K562 (cell line): ENCODE data around the gene STK11. TPM values are rescaled to one million over a fixed set of nuclear protein-coding genes. Genes with fewer than 3 reads are reported as not detected.
A peak's percentile ranks its signal among the peaks of the same experiment; 100 is the strongest.

Source experiments
- ATF7 ChIP-seq: fragments of 450-650 bp; IDR thresholded peaks from 2 replicates; pipeline ENCODE4 v1.7.1; 2014; ENCODE audit warnings: mild to moderate bottlenecking, moderate library complexity
- FOXP1 ChIP-seq: sonication (generic); formaldehyde crosslinking; IDR thresholded peaks from 2 replicates; pipeline ENCODE4 v1.8.0; 2022; ENCODE audit warnings: mild to moderate bottlenecking, missing genetic modification reagents
- POU5F1 ChIP-seq: fragments of 150-350 bp; IDR thresholded peaks from 2 replicates; pipeline ENCODE4 v1.6.1; 2014; ENCODE audit warnings: borderline replicate concordance, low read length, low read depth, mild to moderate bottlenecking; ENCODE audit not compliant: partially characterized antibody
- RBBP5 ChIP-seq: fragments of 200-600 bp; sonication (generic); IDR thresholded peaks from 2 replicates; pipeline ENCODE4 v1.6.1; 2012; ENCODE audit warnings: borderline replicate concordance, mild to moderate bottlenecking, low read length, control low read depth, inconsistent platforms; ENCODE audit not compliant: insufficient read depth, poor library complexity, severe bottlenecking
- RBM39 ChIP-seq: fragments of 200-400 bp; formaldehyde crosslinking; optimal IDR thresholded peaks from 2 replicates; pipeline ENCODE3; 2018; ENCODE audit warnings: low read depth, low read length
- SMAD3 ChIP-seq: fragments of 450-650 bp; formaldehyde crosslinking; conservative IDR thresholded peaks from 2 replicates; pipeline ENCODE4 v1.4.0; 2020; ENCODE audit warnings: mild to moderate bottlenecking
- TRIM28 ChIP-seq: fragments of 450-650 bp; IDR thresholded peaks from 2 replicates; pipeline ENCODE4 v1.6.1; 2017
- ZNF224 ChIP-seq: sonication (generic); formaldehyde crosslinking; IDR thresholded peaks from 2 replicates; pipeline ENCODE4 v1.8.0; 2022; ENCODE audit warnings: mild to moderate bottlenecking, missing genetic modification reagents
- ZNF23 ChIP-seq: fragments of 250-450 bp; sonication (Bioruptor Pico); IDR thresholded peaks from 2 replicates; pipeline ENCODE4 v1.4.0; 2020; ENCODE audit warnings: mild to moderate bottlenecking
- polyA plus RNA-seq, 8 experiments: library from polyadenylated mRNA; depleted of rRNA in 4 of 8; stranded (reverse) in 5 of 8; unstranded in 3 of 8; fragments of >200 nt; fragmentation: Nextera tagmentation in 2 of 8; fragmentation: Illumina TruSeq in 1 of 8; extraction: Ambion mirVana in 2 of 8; extraction: Trizol in 1 of 8; gene quantifications; 2 replicates each; pipeline versions ENCODE4 v1.2.1 to v1.2.3, GENCODE V29; 2011 to 2014; ENCODE audit warnings: inconsistent platforms in 1 of 8, missing spikeins in 1 of 8
- total RNA-seq, 7 experiments: library from RNA; depleted of rRNA in 6 of 7; stranded (reverse); fragments of >200 nt in 6 of 7; fragmentation: Illumina TruSeq in 2 of 7; extraction: Trizol in 2 of 7; gene quantifications; 2 replicates each; pipeline versions ENCODE4 v1.2.1 to v1.2.3, GENCODE V29; 2011 to 2021; ENCODE audit warnings: low replicate concordance in 1 of 7
- TF ChIP-seq, protein P1 (sequence below): sonication (generic); formaldehyde crosslinking; IDR thresholded peaks from 2 replicates; pipeline ENCODE4 v1.8.0; 2022; ENCODE audit warnings: mild to moderate bottlenecking, missing genetic modification reagents
- TF ChIP-seq, protein P2 (sequence below): fragments of 450-650 bp; IDR thresholded peaks from 2 replicates; pipeline ENCODE4 v1.6.1; 2016; ENCODE audit warnings: mild to moderate bottlenecking, moderate library complexity
- TF ChIP-seq, protein P3 (sequence below): fragments of 250-450 bp; sonication (Bioruptor Pico); IDR thresholded peaks from 2 replicates; pipeline ENCODE4 v1.4.0; 2020; ENCODE audit warnings: mild to moderate bottlenecking

STK11 gene
- total and polyA plus RNA-seq, 9 of the 15 experiments (the other 6 are each of a cell fraction or from before 2014, with no cell fraction given): 0.15 to 96.5 (median 31.7) TPM

DNA sequence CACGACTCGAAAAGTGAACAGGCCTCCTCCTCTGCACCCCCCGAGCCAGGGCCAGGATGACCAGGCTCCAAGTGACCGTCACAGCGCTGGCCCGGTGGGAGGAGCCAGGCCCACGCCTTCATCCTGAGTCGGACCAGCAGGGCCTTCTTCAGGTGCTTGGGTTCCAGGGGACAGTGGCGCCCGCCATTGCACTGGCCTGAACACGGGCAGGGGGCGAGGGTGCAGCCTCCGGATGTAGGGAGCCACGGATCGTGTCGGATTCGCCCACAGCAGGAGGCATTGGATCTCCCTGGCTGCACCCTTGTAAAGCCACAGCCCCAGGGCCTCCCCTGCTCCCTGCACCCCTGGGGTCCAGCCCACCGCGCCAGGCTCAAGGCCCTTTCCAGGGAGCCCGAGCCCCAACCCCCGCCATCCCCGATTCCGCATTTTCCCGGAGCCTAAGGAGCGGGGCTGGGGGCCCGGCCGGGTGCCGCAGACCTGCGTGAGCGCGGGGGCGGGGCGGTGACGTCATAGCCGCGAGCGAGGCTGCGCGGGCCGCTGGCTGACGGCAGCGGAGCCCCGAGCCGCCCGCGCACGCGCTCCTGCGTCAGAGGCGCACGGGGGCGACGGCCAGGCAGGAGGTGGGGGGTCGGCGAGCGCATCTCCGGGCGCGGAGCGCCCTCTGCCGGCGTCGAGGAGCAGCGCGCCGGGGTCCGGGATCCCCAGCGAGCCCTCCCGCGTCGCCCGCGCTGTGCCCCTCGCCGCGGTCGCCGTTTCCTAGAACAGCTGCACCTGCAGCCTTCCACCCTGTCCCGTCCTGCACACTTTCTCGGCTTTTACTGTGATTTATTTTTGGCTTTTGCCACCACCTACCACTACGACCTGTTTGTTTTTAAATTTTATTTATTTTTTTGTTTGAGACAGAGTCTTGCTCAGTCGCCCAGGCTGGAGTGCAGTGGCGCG, 34.5 kb downstream of the STK11 start (continued):
- TF ChIP-seq, protein P1, sequence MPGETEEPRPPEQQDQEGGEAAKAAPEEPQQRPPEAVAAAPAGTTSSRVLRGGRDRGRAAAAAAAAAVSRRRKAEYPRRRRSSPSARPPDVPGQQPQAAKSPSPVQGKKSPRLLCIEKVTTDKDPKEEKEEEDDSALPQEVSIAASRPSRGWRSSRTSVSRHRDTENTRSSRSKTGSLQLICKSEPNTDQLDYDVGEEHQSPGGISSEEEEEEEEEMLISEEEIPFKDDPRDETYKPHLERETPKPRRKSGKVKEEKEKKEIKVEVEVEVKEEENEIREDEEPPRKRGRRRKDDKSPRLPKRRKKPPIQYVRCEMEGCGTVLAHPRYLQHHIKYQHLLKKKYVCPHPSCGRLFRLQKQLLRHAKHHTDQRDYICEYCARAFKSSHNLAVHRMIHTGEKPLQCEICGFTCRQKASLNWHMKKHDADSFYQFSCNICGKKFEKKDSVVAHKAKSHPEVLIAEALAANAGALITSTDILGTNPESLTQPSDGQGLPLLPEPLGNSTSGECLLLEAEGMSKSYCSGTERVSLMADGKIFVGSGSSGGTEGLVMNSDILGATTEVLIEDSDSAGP (CRISPR knock-in tag): no peak
- TF ChIP-seq, protein P2, sequence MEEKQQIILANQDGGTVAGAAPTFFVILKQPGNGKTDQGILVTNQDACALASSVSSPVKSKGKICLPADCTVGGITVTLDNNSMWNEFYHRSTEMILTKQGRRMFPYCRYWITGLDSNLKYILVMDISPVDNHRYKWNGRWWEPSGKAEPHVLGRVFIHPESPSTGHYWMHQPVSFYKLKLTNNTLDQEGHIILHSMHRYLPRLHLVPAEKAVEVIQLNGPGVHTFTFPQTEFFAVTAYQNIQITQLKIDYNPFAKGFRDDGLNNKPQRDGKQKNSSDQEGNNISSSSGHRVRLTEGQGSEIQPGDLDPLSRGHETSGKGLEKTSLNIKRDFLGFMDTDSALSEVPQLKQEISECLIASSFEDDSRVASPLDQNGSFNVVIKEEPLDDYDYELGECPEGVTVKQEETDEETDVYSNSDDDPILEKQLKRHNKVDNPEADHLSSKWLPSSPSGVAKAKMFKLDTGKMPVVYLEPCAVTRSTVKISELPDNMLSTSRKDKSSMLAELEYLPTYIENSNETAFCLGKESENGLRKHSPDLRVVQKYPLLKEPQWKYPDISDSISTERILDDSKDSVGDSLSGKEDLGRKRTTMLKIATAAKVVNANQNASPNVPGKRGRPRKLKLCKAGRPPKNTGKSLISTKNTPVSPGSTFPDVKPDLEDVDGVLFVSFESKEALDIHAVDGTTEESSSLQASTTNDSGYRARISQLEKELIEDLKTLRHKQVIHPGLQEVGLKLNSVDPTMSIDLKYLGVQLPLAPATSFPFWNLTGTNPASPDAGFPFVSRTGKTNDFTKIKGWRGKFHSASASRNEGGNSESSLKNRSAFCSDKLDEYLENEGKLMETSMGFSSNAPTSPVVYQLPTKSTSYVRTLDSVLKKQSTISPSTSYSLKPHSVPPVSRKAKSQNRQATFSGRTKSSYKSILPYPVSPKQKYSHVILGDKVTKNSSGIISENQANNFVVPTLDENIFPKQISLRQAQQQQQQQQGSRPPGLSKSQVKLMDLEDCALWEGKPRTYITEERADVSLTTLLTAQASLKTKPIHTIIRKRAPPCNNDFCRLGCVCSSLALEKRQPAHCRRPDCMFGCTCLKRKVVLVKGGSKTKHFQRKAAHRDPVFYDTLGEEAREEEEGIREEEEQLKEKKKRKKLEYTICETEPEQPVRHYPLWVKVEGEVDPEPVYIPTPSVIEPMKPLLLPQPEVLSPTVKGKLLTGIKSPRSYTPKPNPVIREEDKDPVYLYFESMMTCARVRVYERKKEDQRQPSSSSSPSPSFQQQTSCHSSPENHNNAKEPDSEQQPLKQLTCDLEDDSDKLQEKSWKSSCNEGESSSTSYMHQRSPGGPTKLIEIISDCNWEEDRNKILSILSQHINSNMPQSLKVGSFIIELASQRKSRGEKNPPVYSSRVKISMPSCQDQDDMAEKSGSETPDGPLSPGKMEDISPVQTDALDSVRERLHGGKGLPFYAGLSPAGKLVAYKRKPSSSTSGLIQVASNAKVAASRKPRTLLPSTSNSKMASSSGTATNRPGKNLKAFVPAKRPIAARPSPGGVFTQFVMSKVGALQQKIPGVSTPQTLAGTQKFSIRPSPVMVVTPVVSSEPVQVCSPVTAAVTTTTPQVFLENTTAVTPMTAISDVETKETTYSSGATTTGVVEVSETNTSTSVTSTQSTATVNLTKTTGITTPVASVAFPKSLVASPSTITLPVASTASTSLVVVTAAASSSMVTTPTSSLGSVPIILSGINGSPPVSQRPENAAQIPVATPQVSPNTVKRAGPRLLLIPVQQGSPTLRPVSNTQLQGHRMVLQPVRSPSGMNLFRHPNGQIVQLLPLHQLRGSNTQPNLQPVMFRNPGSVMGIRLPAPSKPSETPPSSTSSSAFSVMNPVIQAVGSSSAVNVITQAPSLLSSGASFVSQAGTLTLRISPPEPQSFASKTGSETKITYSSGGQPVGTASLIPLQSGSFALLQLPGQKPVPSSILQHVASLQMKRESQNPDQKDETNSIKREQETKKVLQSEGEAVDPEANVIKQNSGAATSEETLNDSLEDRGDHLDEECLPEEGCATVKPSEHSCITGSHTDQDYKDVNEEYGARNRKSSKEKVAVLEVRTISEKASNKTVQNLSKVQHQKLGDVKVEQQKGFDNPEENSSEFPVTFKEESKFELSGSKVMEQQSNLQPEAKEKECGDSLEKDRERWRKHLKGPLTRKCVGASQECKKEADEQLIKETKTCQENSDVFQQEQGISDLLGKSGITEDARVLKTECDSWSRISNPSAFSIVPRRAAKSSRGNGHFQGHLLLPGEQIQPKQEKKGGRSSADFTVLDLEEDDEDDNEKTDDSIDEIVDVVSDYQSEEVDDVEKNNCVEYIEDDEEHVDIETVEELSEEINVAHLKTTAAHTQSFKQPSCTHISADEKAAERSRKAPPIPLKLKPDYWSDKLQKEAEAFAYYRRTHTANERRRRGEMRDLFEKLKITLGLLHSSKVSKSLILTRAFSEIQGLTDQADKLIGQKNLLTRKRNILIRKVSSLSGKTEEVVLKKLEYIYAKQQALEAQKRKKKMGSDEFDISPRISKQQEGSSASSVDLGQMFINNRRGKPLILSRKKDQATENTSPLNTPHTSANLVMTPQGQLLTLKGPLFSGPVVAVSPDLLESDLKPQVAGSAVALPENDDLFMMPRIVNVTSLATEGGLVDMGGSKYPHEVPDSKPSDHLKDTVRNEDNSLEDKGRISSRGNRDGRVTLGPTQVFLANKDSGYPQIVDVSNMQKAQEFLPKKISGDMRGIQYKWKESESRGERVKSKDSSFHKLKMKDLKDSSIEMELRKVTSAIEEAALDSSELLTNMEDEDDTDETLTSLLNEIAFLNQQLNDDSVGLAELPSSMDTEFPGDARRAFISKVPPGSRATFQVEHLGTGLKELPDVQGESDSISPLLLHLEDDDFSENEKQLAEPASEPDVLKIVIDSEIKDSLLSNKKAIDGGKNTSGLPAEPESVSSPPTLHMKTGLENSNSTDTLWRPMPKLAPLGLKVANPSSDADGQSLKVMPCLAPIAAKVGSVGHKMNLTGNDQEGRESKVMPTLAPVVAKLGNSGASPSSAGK: no peak
- TF ChIP-seq POU5F1 (peak; percentile 18), ZNF23 (no peak), RBM39 (no peak), ATF7 (peak; percentile 99), TRIM28 (no peak), RBBP5 (peak; percentile 84), SMAD3 (CRISPR knock-in tag) (peak; percentile 68; the same call in 1 of the 2 replicates), ZNF224 (CRISPR knock-in tag) (no peak), FOXP1 (CRISPR knock-in tag) (no peak)
- TF ChIP-seq, protein P3, sequence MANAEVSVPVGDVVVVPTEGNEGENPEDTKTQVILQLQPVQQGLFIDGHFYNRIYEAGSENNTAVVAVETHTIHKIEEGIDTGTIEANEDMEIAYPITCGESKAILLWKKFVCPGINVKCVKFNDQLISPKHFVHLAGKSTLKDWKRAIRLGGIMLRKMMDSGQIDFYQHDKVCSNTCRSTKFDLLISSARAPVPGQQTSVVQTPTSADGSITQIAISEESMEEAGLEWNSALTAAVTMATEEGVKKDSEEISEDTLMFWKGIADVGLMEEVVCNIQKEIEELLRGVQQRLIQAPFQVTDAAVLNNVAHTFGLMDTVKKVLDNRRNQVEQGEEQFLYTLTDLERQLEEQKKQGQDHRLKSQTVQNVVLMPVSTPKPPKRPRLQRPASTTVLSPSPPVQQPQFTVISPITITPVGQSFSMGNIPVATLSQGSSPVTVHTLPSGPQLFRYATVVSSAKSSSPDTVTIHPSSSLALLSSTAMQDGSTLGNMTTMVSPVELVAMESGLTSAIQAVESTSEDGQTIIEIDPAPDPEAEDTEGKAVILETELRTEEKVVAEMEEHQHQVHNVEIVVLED (CRISPR knock-in tag): peak; percentile 93
